ENCODE measurements around the gene TATDN3. TPM values are rescaled to one million over a fixed set of nuclear protein-coding genes. Genes with fewer than 3 reads are reported as not detected.

The TATDN3 gene
- total and polyA plus RNA-seq, 2 of the 4 experiments (the other 2 are of a cell fraction) = 4.9 to 12.0 TPM

- TF ChIP-seq SMC3 (IDR thresholded peaks at IDR 0.05; ENCODE audit: low read depth, low read length) = no peak
- no peak for TF ChIP-seq USF2 (IDR thresholded peaks at IDR 0.05; ENCODE audit: low read depth, low read length)
- TF ChIP-seq CEBPB (IDR thresholded peaks at IDR 0.05; ENCODE audit: low read depth, low read length) = no peak
- no peak for TF ChIP-seq MAFK (IDR thresholded peaks at IDR 0.05; ENCODE audit: low read depth, low read length)
- TF ChIP-seq RAD21 (IDR thresholded peaks at IDR 0.05; ENCODE audit: low read length) = no peak
- TF ChIP-seq CTCF (conservative IDR thresholded peaks at IDR 0.05; ENCODE audit: low read depth, low read length) = no peak
- no peak for TF ChIP-seq FOS (IDR thresholded peaks at IDR 0.05; ENCODE audit: low read depth, low read length)
- no peak for TF ChIP-seq RCOR1 (IDR thresholded peaks at IDR 0.05; ENCODE audit: insufficient replicate concordance, low read length)
- no peak for TF ChIP-seq MAZ (IDR thresholded peaks at IDR 0.05; ENCODE audit: borderline replicate concordance, low read depth, low read length)
- no peak for TF ChIP-seq ELK1 (IDR thresholded peaks at IDR 0.05; ENCODE audit: borderline replicate concordance, low read depth, low read length)
- no peak for TF ChIP-seq CHD1 (IDR thresholded peaks at IDR 0.05; ENCODE audit: low read depth, low read length)
- TF ChIP-seq BHLHE40 (IDR thresholded peaks at IDR 0.05; ENCODE audit: low read depth, low read length) = no peak
- no peak for TF ChIP-seq NFE2L2 (IDR thresholded peaks at IDR 0.05; ENCODE audit: low read depth, low read length)
- no peak for TF ChIP-seq RFX5 (IDR thresholded peaks at IDR 0.05; ENCODE audit: low read depth, low read length)
- TF ChIP-seq POLR2A (IDR thresholded peaks at IDR 0.05; ENCODE audit: low read depth, low read length) = no peak
- TF ChIP-seq MXI1 (IDR thresholded peaks at IDR 0.05; ENCODE audit: borderline replicate concordance, low read depth, low read length) = no peak
- no peak overlapping the region for H2BK20ac ChIP-seq (ENCODE audit: low read depth, low read length)
- H3K4me3 ChIP-seq (ENCODE audit: insufficient read depth, low read depth, low read length) = no peak overlapping the region
- POLR2A ChIA-PET (ENCODE audit: unreplicated experiment) = no interaction called here
- no peak overlapping the region for H4K91ac ChIP-seq (ENCODE audit: insufficient read depth, low read depth, low read length)
- ATAC-seq (ENCODE audit: low read depth) = no peak
- WGBS, 2 experiments (ENCODE audit: extremely low coverage in 2 of 2, insufficient read length in 1 of 2) = no CpG with 5 or more reads among the region's 3 CpGs
- H2AFZ ChIP-seq (replicated peaks; ENCODE audit: low read length, poor library complexity) = no peak overlapping the region
- intact Hi-C loops (cut with micrococcal nuclease) = no loop called here
- H3K36me3 ChIP-seq (ENCODE audit: control insufficient read depth, insufficient read depth, low read length) = 0 out of 2 replicates have a peak, but pooled peaks cover 1% of the 10 kb centered on the region
- no peak overlapping the region for H3K4me2 ChIP-seq (ENCODE audit: low read depth, low read length)
- H4K20me1 ChIP-seq (ENCODE audit: insufficient read depth, low read length) = no peaks in the 10 kb centered on the region
- no peak overlapping the region for H3K4ac ChIP-seq (ENCODE audit: low read depth, low read length)
- no peak overlapping the region for H3K56ac ChIP-seq (ENCODE audit: extremely low read depth, insufficient read depth, low read length)
- no peak for DNase-seq
- no peaks in the 10 kb centered on the region for H3K9me3 ChIP-seq (ENCODE audit: control insufficient read depth, insufficient read depth, low read length)
- no peak overlapping the region for H3K23ac ChIP-seq (ENCODE audit: low read depth, low read length)
- in situ Hi-C loops (cut with MboI; ENCODE audit: low sequenced_read_pairs) = no loop called here
- no peak overlapping the region for H3K27ac ChIP-seq (ENCODE audit: insufficient read depth, low read length)
- no peak overlapping the region for H4K5ac ChIP-seq (ENCODE audit: low read depth, low read length)
- H3K18ac ChIP-seq (ENCODE audit: low read depth, low read length) = no peak overlapping the region
- CTCF ChIA-PET = interaction anchor here (0.6 to 1.0 kb wide), 3 partner anchors 9 to 153 kb away, joined by 3 to 6 read pairs (median 4); no protein-coding TSS in a partner anchor
- no peaks in the 10 kb centered on the region for H3K9me1 ChIP-seq (ENCODE audit: insufficient read depth, low read length)
- H3K4me1 ChIP-seq (ENCODE audit: control insufficient read depth, insufficient read depth, low read length) = no peaks in the 10 kb centered on the region
- H2AK9ac ChIP-seq (replicated peaks; ENCODE audit: low read depth, low read length, poor library complexity) = no peak overlapping the region
- no peak overlapping the region for H2BK5ac ChIP-seq (ENCODE audit: low read depth, low read length, poor library complexity, severe bottlenecking)
- no peak overlapping the region for H2BK120ac ChIP-seq (ENCODE audit: low read depth, low read length)
- no peak overlapping the region for H3K9ac ChIP-seq (ENCODE audit: low read depth, low read length)
- H3K27me3 ChIP-seq (ENCODE audit: control insufficient read depth, insufficient read depth, low read length) = no peaks in the 10 kb centered on the region
- no peak overlapping the region for H2BK15ac ChIP-seq (ENCODE audit: low read depth, low read length)
- no TSS peak for BruUV-seq (replicated peaks)
- no peaks in the 10 kb centered on the region for H3K79me1 ChIP-seq (ENCODE audit: low read depth in 1 of 2, low read length in 2 of 2)
- H4K8ac ChIP-seq (ENCODE audit: low read depth in 2 of 2, low read length in 2 of 2) = no peak overlapping the region
- dilution Hi-C loops (cut with HindIII; ENCODE audit: low sequenced_read_pairs, unreplicated experiment) = no loop called here
- no peak overlapping the region for H2AK5ac ChIP-seq (ENCODE audit: low read depth, low read length)
- H3K14ac ChIP-seq (replicated peaks; ENCODE audit: low read depth, low read length) = no peak overlapping the region
Measured at GRCh38 chr1:212805767-212806166, 14.1 kb downstream of the TATDN3 start.

All from IMR-90 (cell line).